Activated CD4-positive, alpha-beta T cell treated with anti-CD3 and anti-CD28 coated beads, Interleukin-2, Interleukin-6, amounts not matched to agents 100 ng/mL and 50 ng/mL, durations not matched to agents 16 hours and 8 hours (primary cell): Measurements from ENCODE around the gene LYSMD4.
A peak's percentile ranks its signal among the peaks of the same experiment; 100 is the strongest.
"Not testable (repeated sequence)": the region's sequence is repeated elsewhere in the genome, so short reads cannot be mapped to it uniquely, and the experiment has no call there.

Experiments
- DNase-seq: peaks from one replicate; pipeline ENCODE4 v3.0.0-alpha.2; 2020

LYSMD4 gene

DNA sequence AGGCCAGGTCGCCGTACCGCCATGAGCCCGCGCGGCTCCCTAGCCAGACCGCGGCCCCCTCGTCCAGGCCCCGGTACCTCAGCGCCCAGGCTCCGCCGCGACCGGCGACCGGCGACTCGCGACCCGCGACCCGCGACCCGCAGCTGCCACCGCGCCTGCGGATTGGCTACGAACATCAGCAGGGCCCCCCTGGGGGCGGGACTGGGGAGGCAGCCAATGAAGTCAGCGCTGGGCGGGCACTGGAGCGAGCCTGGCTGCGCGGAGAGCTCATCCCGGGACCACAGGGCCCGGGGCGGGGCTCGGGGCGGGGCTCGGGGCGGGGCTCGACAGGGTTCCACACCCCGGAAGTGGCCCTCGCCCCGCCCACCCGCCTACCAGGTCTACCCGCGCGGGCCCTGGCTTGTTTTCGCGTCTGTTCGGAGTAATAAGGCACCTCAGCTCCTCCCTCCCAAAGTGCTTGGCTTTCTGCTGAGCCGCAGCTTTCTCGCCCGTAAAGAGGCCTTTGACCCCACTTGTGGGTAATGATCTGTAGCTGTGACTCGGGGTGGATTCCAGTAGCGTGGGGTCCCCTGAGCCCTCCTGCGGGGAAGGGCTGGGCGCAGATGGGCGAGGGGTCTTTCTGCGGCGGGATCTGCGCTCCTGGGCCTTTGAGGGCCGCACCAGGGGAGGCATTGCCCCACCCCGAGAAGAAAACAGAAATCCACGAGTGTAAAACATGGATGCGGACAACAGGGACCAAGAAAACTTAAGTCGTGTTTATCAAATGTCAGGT is at the start of gene LYSMD4:
TSS of gene LYSMD4 (minus strand) at position 170 of the 772 bp plus-strand sequence. CDS start 1,438 bp downstream, outside the sequence.
- DNase-seq: peak; percentile 99

DNA sequence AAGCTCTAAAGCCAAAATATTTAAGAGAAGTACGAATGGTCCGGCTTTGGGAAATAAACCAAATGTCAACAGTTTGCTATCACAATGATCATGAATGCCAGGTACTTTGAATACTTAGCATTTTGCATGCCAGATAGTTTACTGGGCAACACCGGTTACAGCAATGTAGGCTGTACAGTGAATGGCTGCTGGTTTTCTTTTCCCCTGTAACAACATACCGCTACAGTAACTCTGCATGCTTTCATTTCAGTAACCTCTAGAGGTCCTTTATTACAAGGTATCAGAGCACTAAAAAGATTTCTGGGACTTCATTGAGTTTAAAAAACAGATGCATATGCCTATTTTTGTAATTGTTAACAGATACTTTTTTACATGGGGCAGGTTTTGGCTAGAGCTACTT is 48.8 kb upstream of the LYSMD4 start:
- DNase-seq: not testable (repeated sequence)

GRCh38 chr15:99777144-99777543 is 43.9 kb upstream of the LYSMD4 start:
- DNase-seq: no peak

- no peak for DNase-seq
These were observed 31.3 kb upstream of the LYSMD4 start for GRCh38 chr15:99764522-99764921.

DNA sequence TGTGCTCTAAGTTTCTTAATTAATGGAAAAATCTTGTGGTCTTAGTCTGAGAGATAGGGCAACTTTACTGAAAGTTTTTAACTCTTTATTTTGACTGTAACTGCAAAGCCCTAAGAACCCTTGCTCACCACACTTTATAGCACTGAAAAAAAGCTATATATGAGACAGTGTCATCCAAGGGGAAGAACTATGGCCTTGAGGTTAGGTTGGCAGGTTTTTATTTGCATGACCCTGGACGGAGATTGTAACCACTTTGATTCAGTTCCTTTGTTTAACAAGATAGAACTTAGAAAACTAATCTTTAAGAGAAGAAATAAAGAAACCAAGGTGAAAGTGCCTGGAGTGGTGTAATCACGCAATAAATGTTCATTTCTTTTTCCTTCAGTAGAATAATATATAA is 30.6 kb upstream of the LYSMD4 start:
- no peak for DNase-seq

DNA sequence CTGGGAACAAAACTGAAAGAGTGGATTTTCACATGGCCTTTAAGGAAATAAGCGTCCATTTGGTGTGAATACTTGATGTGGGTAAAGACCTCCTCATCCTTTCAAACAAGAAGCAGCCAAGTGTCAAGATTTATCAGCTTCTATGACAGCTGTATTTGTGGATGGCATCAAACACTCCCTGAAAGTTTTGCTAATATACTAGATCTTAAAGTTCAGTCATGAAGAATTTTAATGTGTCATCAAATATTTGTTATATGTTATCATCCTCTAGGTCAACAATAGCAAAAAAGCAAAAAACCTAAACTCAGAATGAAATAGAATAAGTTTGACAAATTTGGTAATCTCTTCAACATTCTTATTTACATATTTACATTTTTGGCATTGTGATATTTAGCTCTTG is 29.1 kb upstream of the LYSMD4 start:
- DNase-seq: no peak

DNA sequence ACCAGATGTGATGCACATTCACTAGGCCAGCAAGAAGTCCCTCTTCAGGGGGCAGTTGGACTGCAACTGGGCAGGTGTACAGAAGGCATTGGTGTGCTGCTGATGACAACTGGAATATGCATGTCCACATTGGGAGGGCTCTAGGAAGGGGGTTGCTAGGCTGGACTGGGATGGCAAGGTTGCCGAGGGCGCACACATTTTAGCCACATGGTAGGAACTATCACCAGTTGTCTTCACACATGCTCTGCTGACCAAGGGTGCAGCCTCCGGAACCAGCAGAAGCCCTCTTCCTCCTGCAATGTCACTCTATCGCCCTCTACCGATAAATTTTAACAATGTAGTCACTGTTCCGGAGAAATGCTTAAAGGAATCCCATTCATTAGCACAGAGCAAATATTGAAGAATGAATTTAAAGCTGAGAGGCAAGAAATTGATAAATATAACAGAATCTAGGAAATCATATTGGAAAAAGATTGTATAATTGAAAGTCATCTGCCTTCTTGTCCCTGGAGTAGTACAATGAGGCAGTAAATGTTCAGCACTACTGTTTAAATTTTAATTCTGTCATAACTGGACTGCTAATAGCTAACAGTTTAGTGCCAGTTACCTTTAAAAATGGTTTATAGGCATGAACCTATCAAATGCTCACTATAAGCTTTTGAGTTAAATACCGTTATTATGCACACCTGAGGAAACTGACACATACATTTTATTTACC is 22.6 kb upstream of the LYSMD4 start:
- peak; percentile 80 for DNase-seq

- no peak for DNase-seq
These were observed 19.8 kb upstream of the LYSMD4 start for GRCh38 chr15:99753066-99753465.

GRCh38 chr15:99752556-99752955 is 19.3 kb upstream of the LYSMD4 start:
- no peak for DNase-seq

DNA sequence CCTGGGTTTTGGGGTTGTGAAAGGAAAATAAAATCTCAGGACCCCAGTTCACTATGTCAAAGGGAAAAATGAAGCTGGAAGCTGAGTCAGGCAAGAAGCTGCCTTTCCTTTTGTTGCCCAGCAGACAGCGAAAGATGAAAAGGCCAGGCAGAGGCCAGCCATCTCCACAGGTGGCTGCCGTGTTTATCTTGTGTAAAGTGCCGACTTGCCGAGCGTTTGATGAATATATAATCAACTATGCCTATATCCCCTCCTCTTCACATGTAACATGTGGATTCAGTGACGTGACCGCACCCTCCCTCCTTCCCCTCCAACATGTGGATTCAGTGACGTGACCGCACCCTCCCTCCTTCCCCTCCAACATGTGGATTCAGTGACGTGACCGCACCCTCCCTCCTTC is 17.1 kb upstream of the LYSMD4 start:
- not testable (repeated sequence) for DNase-seq

DNA sequence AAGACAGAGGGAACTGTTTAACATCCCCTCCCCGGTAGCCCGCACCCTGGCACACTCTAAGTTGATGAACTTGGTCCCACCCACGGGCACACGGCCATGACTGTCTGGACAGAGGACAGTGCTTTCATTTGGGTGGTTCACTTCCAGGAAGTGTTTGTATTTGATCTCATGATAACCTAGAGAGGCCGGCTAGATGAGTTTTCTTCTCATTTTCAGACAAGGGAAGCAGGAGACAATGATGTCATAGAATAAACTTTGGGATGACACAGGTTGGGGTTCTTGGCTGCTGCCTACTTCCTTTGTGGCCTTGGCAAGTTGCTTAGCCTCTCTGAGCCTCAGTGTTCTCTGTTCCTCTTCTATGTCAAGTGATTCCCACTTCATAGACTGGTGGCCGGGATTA is 16.1 kb upstream of the LYSMD4 start:
- DNase-seq: no peak

DNA sequence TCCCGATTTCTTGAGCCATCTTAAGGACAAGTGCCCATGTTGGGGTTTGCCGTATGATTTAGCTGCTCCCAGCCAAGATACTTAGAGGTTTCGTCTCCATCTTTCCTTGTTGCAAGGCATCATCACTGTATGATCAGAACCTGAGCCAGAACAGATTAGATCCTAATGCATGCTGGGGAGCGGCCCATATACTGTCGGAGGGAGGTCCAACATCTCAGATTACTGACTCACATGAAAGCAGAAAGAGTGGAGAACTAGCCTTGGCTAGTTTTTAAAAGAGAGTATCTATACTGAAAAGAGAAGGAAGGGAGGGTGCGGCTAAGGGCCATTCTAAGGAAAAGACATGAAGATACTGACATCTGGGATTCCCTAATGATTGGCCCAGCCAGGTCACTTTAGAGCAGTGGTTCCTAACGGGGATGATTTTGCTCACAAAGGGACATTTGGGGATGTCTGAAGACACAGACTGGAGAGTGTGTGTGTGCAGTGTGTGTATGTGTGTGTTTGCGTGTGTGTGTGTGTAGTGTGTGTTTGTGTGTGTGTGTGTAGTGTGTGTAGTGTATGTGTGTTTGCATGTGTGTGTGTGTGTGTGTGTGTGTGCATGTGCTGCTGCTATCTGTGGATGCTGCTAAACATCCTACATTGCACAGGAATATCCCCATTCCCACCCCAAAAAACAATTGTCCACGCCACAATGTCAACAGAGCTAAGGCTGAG is 12.3 kb upstream of the LYSMD4 start:
- DNase-seq: no peak

- no peak for DNase-seq
These were observed 10.9 kb upstream of the LYSMD4 start for GRCh38 chr15:99744142-99744541.

DNA sequence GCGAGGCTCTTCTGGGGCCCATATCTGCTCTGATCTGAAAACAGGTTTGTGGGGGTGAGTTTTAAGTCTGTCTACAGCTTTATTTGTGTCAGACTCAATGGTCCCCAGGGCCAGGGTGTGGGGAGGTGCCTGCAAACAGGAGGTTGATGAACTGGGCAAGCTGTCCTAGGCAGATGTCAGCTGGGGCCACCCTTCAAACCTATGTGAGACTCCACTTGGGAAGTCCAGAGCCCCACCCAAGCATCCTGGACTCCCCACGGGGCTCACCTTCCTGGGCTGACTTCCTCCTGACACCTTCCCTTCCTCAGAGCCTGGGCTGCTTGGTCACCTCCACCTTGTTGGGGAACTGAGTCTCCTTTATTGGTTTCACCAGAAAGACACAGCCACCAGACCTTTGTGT is 8.6 kb upstream of the LYSMD4 start:
- no peak for DNase-seq

GRCh38 chr15:99738021-99738847 is 5.0 kb upstream of the LYSMD4 start:
- DNase-seq: no peak

- DNase-seq: no peak
These were observed 3.5 kb upstream of the LYSMD4 start for GRCh38 chr15:99736702-99737101.

DNA sequence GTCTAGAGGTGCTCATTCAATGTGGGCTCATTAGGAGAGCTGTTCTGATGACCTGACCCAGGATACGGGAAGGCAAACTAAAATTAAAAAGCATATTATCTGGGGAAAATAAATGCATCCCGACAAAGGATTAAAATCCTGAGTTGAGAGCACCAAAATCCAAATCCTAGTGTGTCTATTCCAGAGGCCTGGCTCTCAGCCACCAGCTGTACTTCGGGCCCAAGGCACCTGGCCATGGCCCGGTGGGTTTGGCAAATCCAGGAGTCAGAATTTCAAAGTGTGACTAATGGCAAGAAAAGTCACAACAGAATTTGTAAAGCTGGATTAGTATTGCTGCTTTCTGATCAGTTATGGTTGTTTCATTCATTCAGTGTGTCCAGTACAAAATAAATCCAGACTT is 2.6 kb upstream of the LYSMD4 start:
- no peak for DNase-seq

DNA sequence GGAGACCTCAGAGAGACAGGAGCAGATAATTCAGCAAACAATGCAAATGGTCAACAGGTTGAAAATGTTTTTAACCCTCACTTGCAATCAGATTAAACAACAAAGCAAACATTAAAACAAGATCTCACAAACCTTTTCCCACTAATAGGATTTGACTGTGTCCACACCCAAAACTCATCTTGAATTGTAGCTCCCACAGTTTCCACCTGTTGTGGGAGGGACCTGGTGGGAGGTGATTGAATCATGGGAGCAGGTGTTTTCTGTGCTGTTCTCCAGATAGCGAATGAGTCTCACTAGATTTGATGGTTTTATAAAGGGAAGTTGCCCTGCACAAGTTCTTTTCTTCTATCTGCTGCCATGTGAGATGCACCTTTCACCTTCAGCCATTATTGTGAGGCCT is 1.3 kb upstream of the LYSMD4 start:
- DNase-seq: no peak

- not testable (repeated sequence) for DNase-seq
These were observed 729 bp upstream of the LYSMD4 start for GRCh38 chr15:99734040-99734291.

DNA sequence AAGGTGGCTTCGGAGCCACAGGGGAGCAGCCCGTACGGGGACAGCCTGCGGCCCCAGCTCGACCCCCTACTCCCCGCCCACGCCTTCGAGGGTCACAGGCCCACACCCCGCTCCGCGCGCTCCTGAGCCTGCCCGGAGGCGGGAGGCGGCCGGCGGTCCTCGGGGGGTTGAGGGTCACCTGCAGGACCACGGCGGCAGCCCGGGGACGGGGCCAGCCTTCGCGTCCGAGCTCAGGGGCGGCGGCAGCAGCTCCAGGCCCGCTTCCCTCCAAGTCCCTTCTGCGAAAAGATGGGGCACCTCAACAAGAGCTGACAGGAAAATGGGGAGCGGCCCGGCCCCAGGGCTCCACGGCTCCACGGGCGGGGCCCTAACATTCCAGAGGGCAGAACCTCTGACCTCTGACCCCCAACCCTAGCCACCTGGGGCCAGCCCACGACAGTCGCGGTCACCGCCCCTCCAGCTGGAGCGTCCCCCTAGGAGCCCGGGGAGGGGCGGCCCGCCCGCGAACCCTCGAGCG is 428 bp downstream of the LYSMD4 start:
- no peak for DNase-seq

DNA sequence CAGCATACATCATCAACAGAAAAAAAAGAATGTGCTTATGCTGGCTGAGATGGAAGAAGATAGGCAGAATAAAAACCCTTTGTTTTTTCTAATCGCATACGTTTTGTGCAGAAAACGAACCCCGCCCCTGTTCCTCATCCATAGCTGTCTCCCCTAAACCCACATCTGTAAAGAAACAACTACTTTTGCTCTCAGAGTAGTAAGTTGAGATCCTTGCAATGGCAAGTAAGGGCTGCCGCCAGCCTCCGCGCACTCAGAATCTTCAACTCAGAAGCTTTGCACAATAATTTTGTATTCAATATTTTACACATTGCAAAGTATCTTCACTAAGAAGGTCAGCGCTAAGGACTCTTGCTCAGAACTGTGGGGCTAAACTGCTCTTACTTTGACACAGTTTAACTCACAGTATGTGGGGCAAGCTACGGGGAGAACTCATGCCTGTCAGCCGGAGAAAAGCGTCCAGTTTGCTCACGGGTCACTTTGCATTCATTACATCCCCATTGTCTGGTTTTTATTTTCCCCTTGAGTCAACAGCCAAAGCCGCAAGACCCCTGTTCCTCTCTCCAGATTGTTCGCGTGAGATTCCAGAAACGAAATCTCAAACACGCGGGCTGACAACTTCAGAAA is 1.0 kb downstream of the LYSMD4 start:
- DNase-seq: no peak

DNA sequence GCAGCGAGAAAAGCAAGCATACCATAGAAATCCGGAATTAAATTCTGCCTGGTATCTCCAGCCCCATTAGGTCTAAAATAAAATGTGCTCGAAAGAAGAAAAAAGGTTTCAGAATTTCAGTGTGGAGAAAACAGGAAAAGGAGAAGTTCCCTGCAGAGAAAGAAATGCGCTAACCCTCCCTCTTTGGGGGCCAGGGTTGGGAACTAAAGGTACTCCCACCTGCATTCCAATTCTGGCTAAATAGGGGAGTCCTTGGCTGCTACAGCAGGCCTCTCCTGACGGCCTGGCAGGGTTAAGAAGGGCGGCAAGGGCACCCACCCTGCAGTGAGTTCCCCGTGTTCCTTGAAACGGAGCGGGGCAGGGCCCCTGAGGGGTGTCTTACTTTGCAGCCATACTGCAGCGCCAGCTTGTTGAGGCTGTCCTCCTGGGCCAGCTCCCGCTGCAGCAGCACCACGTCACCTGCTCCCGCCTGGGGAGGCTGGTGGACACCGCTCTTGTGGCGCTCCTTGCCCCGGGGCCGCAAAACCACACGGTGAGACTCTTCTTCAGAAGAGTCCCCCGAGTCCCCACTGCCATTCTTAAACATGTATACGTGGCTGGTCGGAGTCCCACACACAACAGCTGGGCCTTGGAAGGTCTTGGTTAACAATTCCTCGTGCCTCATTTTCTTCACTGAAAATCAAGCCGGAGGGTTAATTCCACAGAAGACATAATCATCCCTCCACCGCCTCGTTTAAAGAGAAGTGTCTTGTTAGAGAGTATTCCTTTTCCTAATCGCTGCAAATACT is 1.7 kb downstream of the LYSMD4 start:
- no peak for DNase-seq
